H9 (cell line): ENCODE data around the gene HAGHL. TPM values are rescaled to one million over a fixed set of nuclear protein-coding genes. Genes with fewer than 3 reads are reported as not detected.
A peak's percentile ranks its signal among the peaks of the same experiment; 100 is the strongest.

ENCODE experiments used
- DNase-seq: peaks from one replicate; pipeline ENCODE4 v3.0.0-alpha.2; 2017
- H2AFZ ChIP-seq: one replicate; pipeline ENCODE4 v1.6.1; 2013; ENCODE audit warnings: mild to moderate bottlenecking, low read length, control low read depth, moderate library complexity
- H2AK5ac ChIP-seq: 2 replicates; pipeline ENCODE4 v1.6.1; 2013; ENCODE audit warnings: low read length, control low read depth, mixed read lengths; ENCODE audit not compliant: insufficient read length
- H2BK120ac ChIP-seq: one replicate; pipeline ENCODE4 v1.6.1; 2013; ENCODE audit warnings: low read depth, mild to moderate bottlenecking, low read length, control low read depth, inconsistent platforms; ENCODE audit not compliant: poor library complexity, severe bottlenecking
- H2BK12ac ChIP-seq: 2 replicates; pipeline ENCODE4 v1.6.1; 2013; ENCODE audit warnings: low read length, control low read depth, mixed read lengths, low read depth; ENCODE audit not compliant: insufficient read length
- H2BK15ac ChIP-seq: 2 replicates; pipeline ENCODE4 v1.6.1; 2013; ENCODE audit warnings: low read depth, low read length, control low read depth
- H2BK20ac ChIP-seq: one replicate; pipeline ENCODE4 v1.6.1; 2013; ENCODE audit warnings: low read depth, mild to moderate bottlenecking, low read length, control low read depth, inconsistent platforms; ENCODE audit not compliant: poor library complexity, severe bottlenecking
- H2BK5ac ChIP-seq: 2 replicates; pipeline ENCODE4 v1.6.1; 2013; ENCODE audit warnings: low read length, control low read depth, mixed read lengths; ENCODE audit not compliant: insufficient read length
- H3K14ac ChIP-seq: 2 replicates; pipeline ENCODE4 v1.6.1; 2013; ENCODE audit warnings: low read length, control low read depth; ENCODE audit not compliant: insufficient read depth
- H3K18ac ChIP-seq: 2 replicates; pipeline ENCODE4 v1.6.1; 2013; ENCODE audit warnings: low read depth, mild to moderate bottlenecking, mixed read lengths, low read length, control low read depth; ENCODE audit not compliant: insufficient read length
- H3K23ac ChIP-seq: 2 replicates; pipeline ENCODE4 v1.6.1; 2013; ENCODE audit warnings: low read length, control low read depth, mixed read lengths, low read depth; ENCODE audit not compliant: insufficient read length
- H3K23me2 ChIP-seq: 2 replicates; pipeline ENCODE4 v1.6.1; 2013; ENCODE audit warnings: low read depth, mild to moderate bottlenecking, mixed read lengths, low read length, control low read depth; ENCODE audit not compliant: insufficient read length, poor library complexity, severe bottlenecking
- H3K27ac ChIP-seq: 2 replicates; pipeline ENCODE4 v1.5.1; 2013; ENCODE audit warnings: low read length, control low read depth, mixed read lengths, low read depth; ENCODE audit not compliant: insufficient read length
- H3K27me3 ChIP-seq: 2 replicates; pipeline ENCODE4 v1.6.1; 2013; ENCODE audit warnings: low read length, control low read depth, inconsistent platforms; ENCODE audit not compliant: insufficient read depth
- H3K4ac ChIP-seq: 2 replicates; pipeline ENCODE4 v1.6.1; 2013; ENCODE audit warnings: low read depth, mild to moderate bottlenecking, control low read depth, inconsistent platforms, low read length, moderate library complexity
- H3K4me1 ChIP-seq: 2 replicates; pipeline ENCODE4 v1.6.1; 2013; ENCODE audit warnings: low read length, control low read depth, inconsistent platforms; ENCODE audit not compliant: insufficient read depth
- H3K4me2 ChIP-seq: 2 replicates; pipeline ENCODE4 v1.6.1; 2013; ENCODE audit warnings: low read length, control low read depth, mixed read lengths; ENCODE audit not compliant: insufficient read length, insufficient read depth
- H3K56ac ChIP-seq: 2 replicates; pipeline ENCODE4 v1.6.1; 2013; ENCODE audit warnings: low read depth, mild to moderate bottlenecking, mixed read lengths, low read length, control low read depth; ENCODE audit not compliant: insufficient read length
- H3K79me1 ChIP-seq: 2 replicates; pipeline ENCODE4 v1.6.1; 2013; ENCODE audit warnings: low read depth, mild to moderate bottlenecking, moderate library complexity, low read length, control low read depth, inconsistent platforms; ENCODE audit not compliant: insufficient read depth, poor library complexity, severe bottlenecking
- H3K79me2 ChIP-seq: 2 replicates; pipeline ENCODE4 v1.6.1; 2013; ENCODE audit warnings: low read length, control low read depth, inconsistent platforms; ENCODE audit not compliant: insufficient read depth
- H3K9ac ChIP-seq: 2 replicates; pipeline ENCODE4 v1.6.1; 2013; ENCODE audit warnings: low read length, control low read depth, mixed read lengths; ENCODE audit not compliant: insufficient read length; ENCODE audit errors: extremely low read depth
- H3K9me3 ChIP-seq: one replicate; pipeline ENCODE4 v1.6.1; 2013; ENCODE audit warnings: low read depth, low read length, inconsistent platforms; ENCODE audit not compliant: control insufficient read depth
- H3T11ph ChIP-seq: one replicate; pipeline ENCODE4 v1.6.1; 2013; ENCODE audit warnings: mild to moderate bottlenecking, low read length, control low read depth, inconsistent platforms
- H4K20me1 ChIP-seq: one replicate; pipeline ENCODE4 v1.6.1; 2013; ENCODE audit not compliant: control insufficient read depth, insufficient read length, insufficient read depth
- H4K5ac ChIP-seq: 2 replicates; pipeline ENCODE4 v1.6.1; 2013; ENCODE audit warnings: low read depth, mild to moderate bottlenecking, mixed read lengths, low read length, control low read depth; ENCODE audit not compliant: insufficient read length
- H4K8ac ChIP-seq: replicated peaks from 2 replicates; pipeline ENCODE4 v1.6.1; 2013; ENCODE audit warnings: low read length, control low read depth, mixed read lengths, low read depth; ENCODE audit not compliant: insufficient read length
- H4K91ac ChIP-seq: 2 replicates; pipeline ENCODE4 v1.6.1; 2013; ENCODE audit warnings: low read depth, mild to moderate bottlenecking, moderate library complexity, mixed read lengths, low read length, control low read depth; ENCODE audit not compliant: insufficient read length
- H3K27ac Mint-ChIP-seq, 3 experiments: 2 replicates in 2 of 3; 3 replicates in 1 of 3; pipeline ENCODE4 v1.8.0; 2020 to 2021; ENCODE audit warnings: mixed read lengths in 3 of 3, mild to moderate bottlenecking in 1 of 3, moderate library complexity in 1 of 3
- H3K27me3 Mint-ChIP-seq: 2 replicates; pipeline ENCODE4 v1.8.0; 2021; ENCODE audit warnings: low read depth, mild to moderate bottlenecking, moderate library complexity, mixed read lengths
- H3K36me3 Mint-ChIP-seq, 3 experiments: 2 replicates in 2 of 3; 3 replicates in 1 of 3; pipeline ENCODE4 v1.8.0; 2020 to 2021; ENCODE audit warnings: low read depth in 3 of 3, mixed read lengths in 3 of 3; ENCODE audit not compliant: insufficient read depth in 1 of 3
- H3K4me1 Mint-ChIP-seq, 2 experiments: 2 replicates each; pipeline ENCODE4 v1.8.0; 2020; ENCODE audit warnings: mixed read lengths in 2 of 2
- H3K4me3 Mint-ChIP-seq, 2 experiments: 2 replicates in 1 of 2; 3 replicates in 1 of 2; pipeline ENCODE4 v1.8.0; 2020 to 2021; ENCODE audit warnings: mild to moderate bottlenecking in 2 of 2, mixed read lengths in 2 of 2, moderate library complexity in 1 of 2
- H3K9me3 Mint-ChIP-seq, 2 experiments: 2 replicates in 1 of 2; 3 replicates in 1 of 2; pipeline ENCODE4 v1.8.0; 2020; ENCODE audit warnings: mild to moderate bottlenecking in 2 of 2, mixed read lengths in 2 of 2, moderate library complexity in 1 of 2
- CTCF ChIP-seq: fragments of 200-600 bp; sonication (generic); conservative IDR thresholded peaks from 3 replicates; pipeline ENCODE4 v1.8.0; 2021; ENCODE audit warnings: antibody characterized with exemption, mild to moderate bottlenecking
- WGBS: extraction: QIAGEN DNeasy Blood & Tissue Kit; methylation state at CpG from one replicate; pipeline ENCODE4 v1.1.7; 2013; ENCODE audit warnings: missing lambda C conversion rate, low lambda C conversion rate, mixed read lengths; ENCODE audit not compliant: insufficient read length; ENCODE audit errors: extremely low coverage; 5-methylcytosine and 5-hydroxymethylcytosine counted together
- total RNA-seq: library from RNA; stranded (reverse); gene quantifications from 2 replicates; pipeline ENCODE4 v1.2.1, GENCODE V29; 2021

HAGHL gene
- total RNA-seq, 1 experiment from 2014 or later: 25.2 TPM

- Histone ChIP-seq H3K56ac (no peak overlapping the region), H4K91ac (no peak overlapping the region), H3K9ac (peak overlapping the region; percentile 43), H3K23me2 (peaks cover 7% of the 10 kb centered on the region), H3K79me2 (no peaks in the 10 kb centered on the region), H3K4me1 (no peaks in the 10 kb centered on the region), H3K4ac (no peak overlapping the region), H3K27me3 (no peaks in the 10 kb centered on the region; the same call in 1 of the 2 replicates), H4K5ac (no peak overlapping the region), H3K18ac (peak overlapping the region; percentile 60), H3K9me3 (no peaks in the 10 kb centered on the region), H3K4me2 (peak overlapping the region; percentile 59), H2BK120ac (no peak overlapping the region), H2BK15ac (no peak overlapping the region), H3K23ac (no peak overlapping the region), H2AK5ac (no peak overlapping the region), H4K8ac (no peak overlapping the region), H2AFZ (no peak overlapping the region), H3K27ac (no peak overlapping the region), H3T11ph (no peak overlapping the region), H4K20me1 (no peaks in the 10 kb centered on the region), H2BK5ac (no peak overlapping the region), H2BK12ac (no peak overlapping the region), H3K14ac (0 out of 2 replicates have a peak overlapping the region, but pooled peaks have one; percentile 48), H2BK20ac (no peak overlapping the region), H3K79me1 (no peaks in the 10 kb centered on the region)
- peak overlapping the region in 1 of 3 experiments; percentile 79; a peak in 2 of 7 replicates for H3K27ac Mint-ChIP-seq
- TF ChIP-seq CTCF: peak; percentile 10; the same call in 2 of the 3 replicates
- no CpG with 5 or more reads among the region's 38 CpGs for WGBS
- peaks cover 14 to 28% of the 10 kb centered on the region in 2 experiments for H3K4me1 Mint-ChIP-seq
- no peaks in the 10 kb centered on the region for H3K9me3 Mint-ChIP-seq
- H3K36me3 Mint-ChIP-seq: peaks cover 0 to 5% (median 3%) of the 10 kb centered on the region in 3 experiments; a peak in 1 of 7 replicates
- DNase-seq: peak; percentile 73
- H3K27me3 Mint-ChIP-seq: peaks cover 31% of the 10 kb centered on the region
- H3K4me3 Mint-ChIP-seq: peak overlapping the region; percentile 72 to 88
These were observed 6.4 kb upstream of the HAGHL start for GRCh38 chr16:720447-720989.
